ENCODE data around the gene C19orf12. TPM values are rescaled to one million over a fixed set of nuclear protein-coding genes. Genes with fewer than 3 reads are reported as not detected.

Gene C19orf12
- total and polyA plus RNA-seq, 2 donors (not counting 3 experiments of a cell fraction or from before 2014, with no cell fraction given) = 20.4 to 22.9 TPM

GRCh38 chr19:29687897-29688728 lies 26.9 kb downstream of the C19orf12 start:
- CTCF ChIA-PET = interaction anchor here (1.4 kb wide), 1 partner anchor 77 kb away, joined by 5 read pairs; no protein-coding TSS in a partner anchor
- no peak for FAIRE-seq
- no peak overlapping the region for H3K4me3 ChIP-seq (replicated peaks in 1 of 3; ENCODE audit: insufficient read depth in 1 of 3, low read depth in 1 of 3, low read length in 3 of 3)

More at GRCh38 chr19:29687897-29688728, 26.9 kb downstream of the C19orf12 start:
- POLR2A ChIA-PET = no interaction called here
- H3K9ac ChIP-seq (replicated peaks; ENCODE audit: extremely low read depth, insufficient read depth, low read length) = no peak overlapping the region
- no peak overlapping the region for H3K27ac ChIP-seq (ENCODE audit: insufficient read depth, low read depth, low read length)
- no peaks in the 10 kb centered on the region for H3K27me3 ChIP-seq (ENCODE audit: control insufficient read depth in 2 of 2, insufficient read depth in 2 of 2, low read length in 2 of 2)
- H2AFZ ChIP-seq (ENCODE audit: low read depth, low read length) = no peak overlapping the region
- intact Hi-C loops (cut with micrococcal nuclease) (no loop called here), dilution Hi-C loops (cut with MboI; ENCODE audit: extremely low pct_ligation_motif_present, low sequenced_read_pairs) (no loop called here)
- no peaks in the 10 kb centered on the region for H3K9me3 ChIP-seq (replicated peaks; ENCODE audit: control insufficient read depth, insufficient read depth, low read length)
- peak; percentile 32 for DNase-seq (ENCODE audit: low read depth, low spot score)
- H3K4me1 ChIP-seq (ENCODE audit: control insufficient read depth, extremely low read depth, insufficient read depth, low read length) = no peaks in the 10 kb centered on the region
- no peaks in the 10 kb centered on the region for H3K9me1 ChIP-seq (replicated peaks; ENCODE audit: control insufficient read depth, extremely low read depth, insufficient read depth, low read length)
- no peaks in the 10 kb centered on the region for H3K79me2 ChIP-seq (ENCODE audit: control insufficient read depth, insufficient read depth, low read length)
- no peaks in the 10 kb centered on the region for H4K20me1 ChIP-seq (replicated peaks; ENCODE audit: control insufficient read depth, extremely low read depth, insufficient read depth, low read length)
- no peak overlapping the region for H3K4me2 ChIP-seq (ENCODE audit: insufficient read depth, low read length)
- no peaks in the 10 kb centered on the region for H3K36me3 ChIP-seq (ENCODE audit: control insufficient read depth in 2 of 2, extremely low read depth in 1 of 2, insufficient read depth in 2 of 2, low read length in 2 of 2)
- no peak for TF ChIP-seq EZH2 (IDR thresholded peaks at IDR 0.05; ENCODE audit: borderline replicate concordance, low read depth, low read length, severe bottlenecking)
- no peak for TF ChIP-seq MAX (IDR thresholded peaks at IDR 0.05; ENCODE audit: insufficient read depth, insufficient read length)
- no peak for TF ChIP-seq POLR2A (IDR thresholded peaks at IDR 0.05; ENCODE audit: low read depth, low read length)
- TF ChIP-seq FOS (IDR thresholded peaks at IDR 0.05; ENCODE audit: borderline replicate concordance, insufficient read depth, low read length) = no peak
- TF ChIP-seq POLR2AphosphoS5 (IDR thresholded peaks at IDR 0.05; ENCODE audit: insufficient read depth, low read depth, low read length) = no peak
- TF ChIP-seq GATA2 (IDR thresholded peaks at IDR 0.05; ENCODE audit: insufficient read depth, insufficient read length, low read depth, low read length) = no peak
- TF ChIP-seq JUN (IDR thresholded peaks at IDR 0.05; ENCODE audit: borderline replicate concordance, insufficient read depth, insufficient read length, low read depth) = no peak
- TF ChIP-seq CTCF (IDR thresholded peaks at IDR 0.05; ENCODE audit: extremely low read depth in 1 of 2, insufficient read depth in 1 of 2, low read depth in 1 of 2, low read length in 2 of 2) = no peak
- TF ChIP-seq MYC (IDR thresholded peaks at IDR 0.05; ENCODE audit: low read depth, low read length) = no peak
- BruUV-seq (replicated peaks) = no TSS peak
